HS-27A (cell line): ENCODE results near the gene HERC2.

Experiments
- DNase-seq: peaks from one replicate; pipeline ENCODE4 v3.0.0-alpha.2; 2012; ENCODE audit warnings: low read depth, missing footprints

HERC2 gene

DNA sequence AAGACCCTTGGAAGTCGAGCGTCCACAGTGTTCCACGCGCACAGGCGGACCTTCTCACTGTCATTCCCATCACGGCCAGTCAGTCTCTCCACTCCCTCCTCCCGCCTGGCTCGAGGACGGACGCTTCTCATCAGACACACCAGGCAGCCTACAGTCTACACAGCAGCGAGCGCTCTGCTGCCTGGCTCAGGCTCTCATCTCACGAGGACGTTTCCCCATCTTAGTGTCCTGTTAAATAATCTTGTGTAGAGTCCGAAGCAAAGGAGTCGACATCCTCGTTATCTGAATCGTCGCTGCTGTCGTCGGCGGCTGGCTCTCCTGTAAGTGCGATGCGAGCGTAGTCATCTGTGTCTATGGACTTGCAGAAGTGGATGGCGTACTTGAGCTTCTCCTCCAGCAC, 210.4 kb downstream of the HERC2 start:
- no peak for DNase-seq

DNA sequence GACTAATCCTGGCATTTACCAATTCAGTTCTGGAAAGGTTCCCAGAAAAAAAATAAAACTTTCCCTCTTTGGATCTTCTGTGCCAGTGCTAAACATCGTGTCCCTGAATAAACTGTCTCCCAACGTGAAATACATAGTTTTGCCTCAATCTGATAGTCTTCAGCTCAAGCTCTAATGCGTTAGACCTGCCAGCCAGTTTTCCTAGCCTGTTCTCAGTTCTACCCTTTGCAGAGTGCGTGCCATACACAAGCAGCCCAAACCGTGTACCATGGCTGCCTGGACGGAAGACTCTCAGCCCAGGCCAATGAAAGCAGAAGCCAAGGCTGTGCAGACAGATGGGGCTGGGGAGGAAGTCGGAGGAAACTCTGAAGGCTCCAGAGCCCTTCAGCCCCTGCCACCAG, 211.5 kb downstream of the HERC2 start:
- no peak for DNase-seq

DNA sequence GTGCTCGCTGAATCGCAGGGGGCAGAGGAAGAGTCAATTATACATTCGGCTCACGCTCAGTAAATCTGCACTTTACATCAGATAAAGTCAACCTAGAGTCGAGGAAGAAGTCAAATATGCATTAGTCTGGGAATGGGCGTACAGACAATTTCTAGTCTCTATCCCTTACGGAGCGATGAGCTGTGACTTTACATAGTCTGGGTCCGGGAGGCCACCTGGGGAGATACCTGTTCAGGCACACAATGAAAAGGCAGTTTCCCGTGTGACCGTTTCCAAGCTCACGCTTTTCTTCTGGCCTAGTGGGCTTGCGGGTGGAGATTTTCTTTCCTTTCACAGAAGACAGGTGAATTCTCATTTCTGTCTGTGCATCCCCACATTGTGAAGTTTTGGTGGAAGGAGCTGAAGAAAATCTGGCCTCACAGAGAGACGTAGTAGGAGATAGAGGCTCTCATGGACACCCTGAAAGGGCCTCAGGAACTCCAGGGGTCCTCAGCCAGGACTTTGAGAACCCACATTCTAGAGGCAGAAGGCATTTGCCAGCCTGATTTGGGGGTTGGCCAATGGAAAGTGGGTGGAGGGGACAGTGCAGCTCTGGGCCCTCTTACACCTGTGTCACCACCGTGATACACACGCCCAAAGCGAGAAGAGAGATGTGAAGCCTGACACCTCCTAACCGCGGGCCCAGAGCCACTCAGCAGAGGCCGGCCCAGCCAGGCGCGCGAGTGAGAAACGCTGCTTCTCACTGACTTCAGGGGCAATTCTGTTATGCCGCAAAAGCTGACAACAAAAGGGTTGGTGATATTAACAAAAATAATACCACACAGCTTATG, 212.1 kb downstream of the HERC2 start:
- no peak for DNase-seq

DNA sequence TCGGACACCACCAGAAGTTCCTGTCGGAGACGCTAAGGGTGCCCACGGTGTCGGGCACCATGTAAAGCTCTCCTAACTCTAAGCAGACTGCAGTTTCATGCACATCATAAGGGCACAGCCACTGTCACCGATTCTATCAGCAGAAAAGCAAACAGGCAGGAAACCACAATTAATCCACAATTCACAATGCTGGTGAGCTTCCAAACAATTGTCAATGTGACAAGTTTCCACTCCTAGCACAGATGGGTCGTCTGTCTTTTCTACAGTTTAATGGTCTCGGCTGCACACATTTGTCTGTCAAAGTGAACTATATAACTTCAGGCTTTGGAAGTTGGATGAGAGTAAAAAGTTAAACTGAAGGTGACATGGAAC, 214.1 kb downstream of the HERC2 start:
- DNase-seq: no peak

DNA sequence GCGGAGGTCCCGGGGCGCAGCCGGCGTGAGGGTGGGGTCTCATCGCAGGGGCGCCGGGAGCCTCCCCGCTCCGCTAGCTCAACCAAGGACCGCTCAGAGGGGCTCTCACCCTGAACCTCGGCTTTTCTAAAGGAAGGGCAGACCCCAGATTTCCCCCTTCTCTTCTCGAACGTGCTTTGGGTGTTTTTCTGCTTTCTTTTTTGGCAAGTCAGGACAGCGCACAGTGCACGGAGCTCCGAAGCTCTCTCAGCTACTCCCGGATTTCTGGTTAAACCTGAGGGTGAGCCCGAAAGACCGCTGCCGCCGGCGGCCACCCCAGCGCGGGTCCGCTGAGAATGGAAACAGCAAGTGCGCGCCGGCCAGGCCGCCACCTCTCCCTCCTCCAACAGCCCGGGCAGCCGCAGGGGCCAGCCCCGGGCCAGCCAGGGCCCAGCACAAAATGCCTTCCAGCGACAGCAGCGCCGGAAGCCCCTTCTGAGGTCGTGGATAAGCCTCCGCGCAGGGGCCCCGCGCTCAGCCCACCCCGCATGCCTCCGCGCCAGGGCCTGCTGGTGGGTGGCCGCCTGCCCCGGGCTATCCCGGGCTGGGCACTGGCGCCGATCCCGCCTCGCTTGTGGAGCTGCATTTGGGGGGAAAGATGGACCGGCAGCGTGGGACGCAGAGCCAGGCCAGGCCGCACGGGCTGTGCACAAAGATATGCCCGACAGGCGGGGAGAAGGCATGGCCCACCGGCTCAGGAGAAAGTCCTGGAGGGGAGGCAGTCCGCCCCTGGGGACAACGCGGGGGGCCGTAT, 214.7 kb downstream of the HERC2 start:
- DNase-seq: no peak

DNA sequence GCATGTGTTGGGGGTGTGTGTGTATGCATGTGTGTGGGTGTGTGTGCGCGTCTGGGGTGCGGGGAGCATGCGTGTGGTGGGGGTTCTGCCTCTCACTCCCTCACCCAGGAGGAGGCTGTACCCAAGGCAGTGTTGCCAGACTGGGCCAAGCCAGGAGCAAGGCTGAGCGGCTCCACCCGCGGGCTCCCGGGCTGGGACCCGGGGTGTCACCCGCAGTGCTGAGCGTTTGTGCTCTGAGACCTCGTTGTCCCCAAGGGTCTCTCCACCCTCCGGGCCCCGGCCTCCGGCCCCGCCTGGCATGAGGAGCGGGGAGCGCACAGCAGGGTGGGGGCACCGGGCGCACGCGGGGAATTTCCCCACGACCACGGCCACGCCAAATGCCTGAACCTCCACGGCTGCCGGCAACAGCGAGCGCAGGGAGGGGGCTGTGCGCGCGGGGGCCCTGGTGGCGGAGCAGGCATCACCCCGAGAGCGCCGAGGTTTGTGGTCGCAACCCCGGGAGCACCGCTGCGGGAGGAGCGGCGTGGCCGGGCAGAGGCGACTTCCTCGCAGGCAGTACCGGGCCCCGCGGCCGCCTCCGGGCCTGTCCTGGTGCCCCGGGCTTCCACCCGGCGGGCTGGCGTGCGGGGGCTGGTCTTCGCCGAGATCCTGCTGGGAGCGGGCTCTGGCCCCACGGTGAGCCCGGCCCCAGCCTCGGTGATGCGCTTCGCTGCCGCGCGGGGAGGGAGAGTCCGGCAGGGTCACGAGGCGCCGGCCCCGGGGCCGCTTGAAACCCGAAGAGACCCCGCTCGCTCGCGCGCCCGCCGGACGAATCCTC, 215.5 kb downstream of the HERC2 start:
- no peak for DNase-seq

DNA sequence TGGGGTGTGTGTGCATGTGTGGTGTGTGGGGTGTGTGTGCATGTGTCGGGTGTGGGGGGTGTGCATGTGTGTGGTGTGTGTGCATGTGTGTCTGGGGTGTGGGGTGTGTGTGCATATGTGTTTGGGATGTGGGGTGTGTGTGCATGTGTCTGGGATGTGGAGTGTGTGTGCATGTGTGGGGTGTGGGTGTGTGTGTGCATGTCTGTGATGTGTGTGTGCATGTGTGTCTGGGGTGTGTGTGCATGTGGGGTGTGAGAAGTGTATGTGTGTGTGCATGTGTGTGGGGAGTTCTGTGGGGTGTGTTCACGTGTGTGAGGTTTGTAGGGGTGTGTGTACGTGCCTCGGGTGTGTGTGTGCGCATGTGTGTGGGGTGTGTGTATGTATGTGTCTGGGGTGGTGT, 216.2 kb downstream of the HERC2 start:
- no peak for DNase-seq

DNA sequence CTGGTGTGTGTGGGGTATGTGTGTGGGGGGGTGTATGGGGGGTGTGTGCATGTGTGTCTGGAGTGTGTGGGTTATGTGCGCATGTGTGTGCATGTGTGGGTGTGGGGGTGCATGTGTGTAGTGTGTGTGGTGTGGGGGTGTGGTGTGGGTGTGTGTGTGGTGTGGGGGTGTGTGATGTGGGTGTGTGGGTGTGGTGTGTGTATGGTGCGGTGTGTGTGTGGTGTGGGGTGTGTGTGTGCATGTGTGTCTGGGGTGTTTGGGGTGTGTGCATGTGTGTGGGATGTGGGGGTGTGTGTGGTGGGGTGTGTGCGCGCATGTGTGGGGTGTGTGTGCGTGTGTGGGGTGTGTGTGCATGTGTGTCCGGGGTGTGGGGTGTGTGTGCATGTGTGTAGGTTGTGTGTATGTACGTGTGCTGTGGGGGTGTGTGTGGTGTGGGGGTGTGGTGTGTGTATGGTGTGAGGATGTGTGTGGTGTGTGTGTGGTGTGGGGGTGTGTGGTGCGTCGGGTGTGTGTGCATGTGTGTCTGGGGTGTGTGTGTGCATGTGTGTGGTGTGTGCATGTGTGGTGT, 216.7 kb downstream of the HERC2 start:
- no peak for DNase-seq

DNA sequence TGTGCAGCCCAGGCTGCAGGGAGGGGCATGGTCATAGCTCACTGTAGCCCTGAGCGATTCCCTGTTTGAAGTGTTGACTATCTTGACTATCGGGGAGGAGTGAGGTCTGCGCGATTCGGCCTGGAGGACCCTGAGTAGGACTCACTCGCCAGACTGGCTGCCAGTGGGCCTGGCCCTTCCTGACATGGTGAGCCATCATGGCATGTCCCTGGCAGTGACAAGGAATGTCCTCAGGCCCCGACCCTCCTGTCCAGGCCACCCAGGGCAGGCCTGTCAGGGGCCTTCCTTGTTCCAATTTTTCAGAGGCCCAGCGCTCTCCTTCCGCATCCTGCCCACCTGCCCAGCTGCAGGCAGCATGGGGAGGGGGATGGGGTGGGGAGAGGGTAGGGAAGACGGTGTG, 217.7 kb downstream of the HERC2 start:
- DNase-seq: no peak

DNA sequence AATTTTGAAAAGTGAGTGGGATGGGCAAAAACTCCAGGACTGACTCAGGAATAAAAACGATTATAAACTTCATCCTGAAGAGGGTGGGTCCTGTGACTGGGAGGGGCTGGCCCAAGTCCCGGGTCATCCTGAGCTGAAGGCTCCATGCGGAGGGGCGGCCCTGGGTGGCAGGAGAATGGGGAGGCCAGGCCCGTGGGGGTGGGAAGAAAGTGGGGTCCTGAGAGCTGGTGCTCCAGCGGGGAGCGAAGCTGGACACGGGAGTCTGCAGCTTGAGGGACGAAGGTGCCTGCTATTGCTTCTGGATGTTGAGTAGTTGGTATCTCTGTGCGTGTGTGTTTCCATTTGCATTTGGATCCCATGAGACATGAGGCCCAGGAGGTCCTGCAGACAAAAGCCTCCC, 218.1 kb downstream of the HERC2 start:
- no peak for DNase-seq

DNA sequence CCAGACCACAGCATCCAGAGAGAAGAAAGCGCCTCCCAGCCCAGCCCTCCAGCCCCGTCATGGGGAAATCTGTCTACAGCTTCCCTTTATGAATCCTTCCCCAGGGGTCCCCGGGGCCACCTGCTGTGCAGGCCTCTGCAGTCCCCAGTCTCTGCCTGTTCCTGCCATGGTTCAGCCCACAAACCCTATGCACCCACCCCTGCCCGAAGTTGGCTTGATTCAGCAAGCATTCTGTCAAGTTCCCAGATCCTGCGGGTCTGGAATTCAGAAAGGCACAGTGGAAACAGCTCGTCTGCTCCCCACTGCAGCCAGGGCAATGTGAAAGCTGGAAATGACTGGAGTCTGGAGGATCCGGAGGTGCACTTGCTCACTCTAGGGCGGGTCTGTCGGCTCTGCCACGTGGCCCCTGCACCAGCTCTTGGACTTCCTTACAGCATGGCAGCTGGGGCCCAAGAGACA, 220.0 kb downstream of the HERC2 start:
- no peak for DNase-seq

DNA sequence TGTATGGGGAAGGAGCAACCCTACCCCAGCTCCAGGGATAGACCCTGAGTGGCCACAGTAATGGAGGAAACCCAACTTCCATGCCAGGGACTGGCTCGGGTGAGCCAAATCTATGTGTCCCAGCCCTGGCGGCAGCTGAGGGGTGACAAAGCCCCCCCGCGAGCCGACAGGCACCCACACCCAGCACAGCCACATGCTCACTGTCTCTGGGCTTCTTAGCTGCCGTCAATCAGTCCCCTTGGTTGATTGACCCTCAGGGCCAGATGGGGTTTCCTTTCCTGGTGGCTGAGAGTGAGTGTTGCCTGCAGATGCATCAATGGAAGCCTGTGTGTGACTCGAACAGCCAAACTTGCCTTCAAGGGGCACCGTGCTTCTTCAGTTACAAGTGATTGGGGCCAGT, 220.8 kb downstream of the HERC2 start:
- DNase-seq: no peak

DNA sequence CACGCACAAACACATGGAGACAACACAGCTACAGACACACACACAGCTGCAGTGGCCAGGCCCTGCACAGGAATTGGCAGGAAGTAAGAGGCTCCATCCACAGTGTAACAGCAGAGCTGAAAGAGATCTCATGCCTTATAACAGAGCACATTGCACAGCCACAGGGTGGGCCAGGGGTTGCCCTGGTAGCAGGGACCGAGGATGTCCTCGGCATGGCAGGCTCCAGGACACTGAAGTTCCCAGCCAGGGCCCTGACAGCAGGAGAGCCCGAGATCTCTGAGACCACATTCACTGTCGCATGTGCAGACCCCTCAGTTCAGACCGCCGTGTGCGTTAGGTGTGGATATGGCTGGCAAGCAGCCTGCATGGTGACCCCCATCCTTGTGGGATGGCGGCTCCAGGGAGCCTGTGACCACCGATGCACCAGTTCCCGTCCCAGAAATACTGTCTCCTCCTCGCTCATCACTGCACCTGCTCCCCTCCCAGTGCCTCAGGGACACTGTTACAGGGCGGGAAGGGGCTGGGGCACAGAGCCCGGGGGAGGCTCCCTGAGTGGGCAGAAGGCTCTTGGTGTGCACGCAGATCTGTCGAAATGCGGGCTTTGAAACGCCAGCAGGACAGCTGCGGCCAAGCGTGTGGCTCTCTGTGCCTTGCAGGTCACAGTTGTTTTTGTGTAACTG, 221.3 kb downstream of the HERC2 start:
- DNase-seq: no peak

DNA sequence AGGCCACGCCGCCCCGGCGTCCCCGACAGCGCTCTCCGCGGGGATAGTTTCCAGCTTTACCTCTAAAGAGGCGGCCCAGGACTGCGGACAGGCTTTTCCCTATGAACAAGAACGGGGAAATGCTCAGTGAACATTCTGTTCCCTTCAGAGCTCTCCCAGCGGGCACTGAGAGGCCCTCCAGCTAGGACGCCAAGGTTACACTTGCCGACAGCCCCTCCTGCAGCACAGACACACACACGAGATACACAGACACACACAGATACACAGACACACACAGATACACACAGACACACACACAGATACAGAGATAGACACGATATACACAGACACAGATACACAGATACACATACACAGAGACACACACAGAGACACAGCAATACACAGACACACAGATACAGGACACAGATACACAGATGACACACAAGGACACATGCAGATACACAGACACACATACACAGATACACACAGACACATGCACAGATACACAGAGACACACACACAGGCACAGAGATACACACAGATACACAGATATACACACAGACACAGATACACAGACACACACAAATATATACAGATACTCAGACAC, 222.3 kb downstream of the HERC2 start:
- DNase-seq: no peak

DNA sequence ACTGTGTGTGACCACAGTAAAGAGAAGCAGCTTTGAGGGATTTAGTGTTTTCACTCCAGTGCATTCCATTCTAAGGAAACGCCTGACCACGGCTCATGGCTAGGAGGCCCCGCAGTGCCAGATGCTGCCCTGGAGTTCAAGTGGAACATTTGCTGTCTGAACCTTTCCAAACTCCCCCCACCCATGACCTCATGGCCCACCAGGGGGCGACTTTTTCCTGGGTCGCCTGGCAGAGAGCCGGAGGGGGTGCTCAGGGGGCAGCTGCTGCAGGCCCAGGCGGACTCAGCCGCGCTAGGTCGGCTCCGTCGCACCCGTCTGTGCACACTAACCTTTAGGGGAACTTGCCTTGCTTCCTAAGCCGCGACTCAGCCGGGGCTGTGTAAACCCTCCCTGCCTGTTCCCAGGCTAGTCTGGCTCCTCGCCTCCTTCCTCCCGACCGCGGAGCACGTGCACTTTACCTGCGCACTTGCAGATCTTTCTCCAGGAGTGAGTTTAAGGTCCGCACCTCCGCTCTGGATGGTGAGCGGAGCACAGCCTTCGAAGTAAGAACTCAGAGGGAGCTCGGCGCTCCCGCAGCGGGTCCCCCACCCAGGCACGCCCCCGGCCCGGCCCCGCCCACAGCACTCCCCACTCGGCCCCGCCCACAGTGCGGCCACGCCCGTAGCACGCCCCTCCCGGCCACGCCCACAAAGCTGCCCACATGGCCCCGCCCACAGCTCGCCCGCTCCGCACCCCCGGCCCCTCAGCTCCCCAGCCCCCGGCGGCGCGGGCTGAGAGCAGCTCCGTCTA, 223.0 kb downstream of the HERC2 start, which contains the start of gene OCA2:
TSS of gene OCA2 (minus strand) at position 550 of the 789 bp plus-strand sequence. CDS start 17,441 bp downstream, outside the sequence.
- no peak for DNase-seq

DNA sequence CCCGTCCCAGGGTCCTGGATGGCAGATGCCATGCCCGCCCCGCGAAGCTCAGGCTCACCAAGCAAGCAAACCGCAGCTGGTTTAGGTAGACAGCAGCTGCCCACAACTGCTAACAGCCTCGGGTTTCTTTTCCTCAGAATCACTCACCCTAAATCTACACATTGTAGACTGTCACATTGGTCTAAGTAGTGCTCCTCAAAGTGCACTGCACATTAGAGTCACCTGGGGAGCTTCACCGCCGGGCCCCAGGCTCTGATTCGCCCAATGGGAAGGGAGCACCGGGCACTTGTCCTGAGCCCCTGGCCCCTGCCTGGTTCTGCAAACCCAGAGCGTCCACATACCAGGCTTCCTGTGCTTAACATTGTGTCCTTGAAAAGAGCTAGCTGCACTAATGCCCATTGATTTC, 223.6 kb downstream of the HERC2 start:
- no peak for DNase-seq

DNA sequence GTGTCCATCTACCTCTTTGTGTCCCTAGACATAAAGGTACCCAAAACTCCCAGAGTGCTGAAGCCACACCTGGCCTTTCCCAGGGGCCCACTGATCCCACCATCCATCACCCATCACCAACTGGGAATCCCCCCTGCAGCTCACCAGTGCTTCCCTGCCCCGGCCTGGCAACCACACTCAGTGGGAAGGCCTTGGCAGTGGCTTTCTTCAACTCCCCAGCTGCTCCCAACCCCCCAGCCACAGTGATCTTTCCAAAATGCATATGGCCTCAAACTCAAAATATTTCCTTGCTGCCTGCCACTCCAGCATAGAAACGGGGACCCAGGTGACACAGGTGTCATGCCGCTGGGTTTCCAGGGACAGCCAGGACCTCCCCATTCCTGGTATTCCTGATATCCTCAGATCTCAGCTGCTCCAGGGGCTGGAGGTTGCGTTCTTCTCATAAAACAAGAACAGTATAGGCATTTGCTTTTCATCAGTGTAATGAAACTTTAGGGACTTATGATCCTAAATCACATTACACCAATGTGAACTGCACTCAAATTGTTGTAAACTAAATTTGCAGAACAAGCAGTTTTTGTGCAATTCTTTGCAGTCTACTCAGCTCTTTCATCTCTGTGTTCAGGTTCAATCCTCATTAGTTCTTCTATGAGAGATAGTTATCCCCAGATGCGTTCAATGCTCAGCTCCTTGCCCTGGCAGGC, 224.2 kb downstream of the HERC2 start:
- DNase-seq: no peak

DNA sequence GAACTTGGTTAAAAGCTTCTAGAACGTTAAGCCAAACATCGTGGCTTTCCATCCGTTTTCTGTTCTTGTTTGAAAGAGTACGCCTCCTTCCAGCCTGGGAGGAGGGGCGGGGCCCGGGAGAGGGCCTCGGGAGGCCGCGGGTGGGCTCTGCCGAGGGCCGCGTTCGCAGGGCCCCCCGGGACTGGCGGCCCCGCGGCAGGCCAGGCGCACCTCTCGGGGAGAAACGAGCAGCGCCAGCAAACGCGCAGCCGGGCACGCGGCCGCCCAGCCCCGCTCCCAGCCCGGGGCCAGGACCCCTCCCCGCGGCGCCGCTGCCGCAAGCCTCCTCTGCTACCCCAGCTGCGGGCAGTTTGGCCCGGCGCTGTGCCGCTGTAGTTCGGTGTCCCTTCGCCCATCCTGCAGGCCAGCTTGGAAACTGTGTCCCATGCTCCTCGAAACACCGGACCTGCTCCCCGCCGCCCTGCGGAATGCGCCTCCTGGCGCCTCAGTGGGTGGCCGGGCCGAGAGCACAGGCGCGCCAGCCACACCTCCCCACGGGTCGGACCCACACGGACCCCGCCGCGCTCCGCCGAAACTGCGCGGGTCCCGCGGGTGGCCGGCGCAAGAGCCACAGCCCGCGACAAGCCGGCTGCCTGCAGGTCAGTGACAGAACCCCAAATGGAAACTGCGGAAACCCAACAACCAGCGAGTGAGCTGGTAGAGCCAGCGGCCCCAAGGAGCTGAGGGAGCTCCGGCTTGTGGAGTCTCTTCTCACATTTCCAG, 225.1 kb downstream of the HERC2 start:
- no peak for DNase-seq

DNA sequence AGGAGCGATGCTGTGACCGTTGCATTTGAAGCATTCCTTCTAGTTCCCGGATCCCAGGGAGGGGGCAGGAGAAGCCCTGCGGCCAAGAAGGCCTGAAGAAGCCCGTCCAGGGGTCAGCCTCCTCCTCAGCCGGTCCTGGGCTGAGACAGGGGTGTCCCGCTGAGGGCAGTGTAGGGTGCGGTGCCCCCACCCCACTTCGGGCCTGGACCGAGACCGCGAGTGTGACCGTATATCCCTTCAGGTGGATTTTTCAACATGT, 225.6 kb downstream of the HERC2 start:
- no peak for DNase-seq
